Renal pelvis (tissue), 4 donors: ENCODE data around the gene MPP2. TPM values are rescaled to one million over a fixed set of nuclear protein-coding genes. Genes with fewer than 3 reads are reported as not detected.
"Not testable (repeated sequence)": the region's sequence is repeated elsewhere in the genome, so short reads cannot be mapped to it uniquely, and the experiment has no call there.

ENCODE experiments used
- DNase-seq: peaks from one replicate; pipeline ENCODE4 v3.0.0-alpha.2; 2013
- polyA plus RNA-seq, 3 donors: library from polyadenylated mRNA; unstranded; fragments of 120-200 nt; gene quantifications; one replicate each; pipeline ENCODE4 v1.2.1, GENCODE V29; 2013; ENCODE audit not compliant: insufficient read length in 3 of 3

The MPP2 gene
- polyA plus RNA-seq, 3 donors = 7.4 to 8.0 (median 7.9) TPM

GRCh38 chr17:43853546-43853945 is 53.8 kb downstream of the MPP2 start:
- DNase-seq = no peak

- no peak for DNase-seq
These were observed 54.8 kb downstream of the MPP2 start for GRCh38 chr17:43852571-43852970.

GRCh38 chr17:43849116-43849515 is 58.2 kb downstream of the MPP2 start:
- no peak for DNase-seq

GRCh38 chr17:43848601-43849000 is 58.7 kb downstream of the MPP2 start:
- no peak for DNase-seq

GRCh38 chr17:43846963-43847371 is 60.4 kb downstream of the MPP2 start, which contains the start of gene CD300LG:
TSS of gene CD300LG (plus strand) at chr17:43847176. CDS start at chr17:43847217, 41 bp downstream.
- DNase-seq = no peak

- peak; percentile 51 for DNase-seq
These were observed 61.1 kb downstream of the MPP2 start for GRCh38 chr17:43846221-43846712.

GRCh38 chr17:43845766-43846165 is 61.6 kb downstream of the MPP2 start:
- no peak for DNase-seq

- DNase-seq = no peak
These were observed 63.1 kb downstream of the MPP2 start for GRCh38 chr17:43844241-43844640.

- no peak for DNase-seq
These were observed 64.4 kb downstream of the MPP2 start for GRCh38 chr17:43842975-43843325.

- DNase-seq = not testable (repeated sequence)
These were observed 65.0 kb downstream of the MPP2 start for GRCh38 chr17:43842091-43842974.

GRCh38 chr17:43841282-43841681 is 66.1 kb downstream of the MPP2 start:
- no peak for DNase-seq

GRCh38 chr17:43840814-43841213 is 66.5 kb downstream of the MPP2 start:
- DNase-seq = no peak

GRCh38 chr17:43839670-43840108 is 67.6 kb downstream of the MPP2 start:
- no peak for DNase-seq

- no peak for DNase-seq
These were observed 73.2 kb downstream of the MPP2 start for GRCh38 chr17:43834106-43834505.

GRCh38 chr17:43832976-43833829 is 74.1 kb downstream of the MPP2 start, which contains the start of gene MPP3:
TSS of gene MPP3 (minus strand) at chr17:43833146. CDS start at chr17:43831906, 1,240 bp downstream.
- peak; percentile 81 for DNase-seq

- peak; percentile 36 for DNase-seq
These were observed 75.0 kb downstream of the MPP2 start for GRCh38 chr17:43832168-43832975.

GRCh38 chr17:43831633-43832032 is 75.7 kb downstream of the MPP2 start:
- no peak for DNase-seq

- no peak for DNase-seq
These were observed 76.7 kb downstream of the MPP2 start for GRCh38 chr17:43830510-43831140.

- no peak for DNase-seq
These were observed 77.6 kb downstream of the MPP2 start for GRCh38 chr17:43829738-43830137.

GRCh38 chr17:43827596-43827995 is 79.7 kb downstream of the MPP2 start:
- no peak for DNase-seq

GRCh38 chr17:43826206-43826605 is 81.1 kb downstream of the MPP2 start:
- no peak for DNase-seq
